Calu3 (cell line): ENCODE measurements around the gene RFTN1. TPM values are rescaled to one million over a fixed set of nuclear protein-coding genes. Genes with fewer than 3 reads are reported as not detected.

Source experiments
- BruUV-seq: library from RNA; stranded (reverse); fragments of 400-500 nt; replicated peaks from 2 replicates; lab custom pipeline; 2021; lab: Mats Ljungman, UMichigan
- CTCF ChIA-PET: fragments of 300-600 bp; sonication (Branson Sonifier 250); formaldehyde crosslinking; loops from one replicate; lab custom pipeline; 2022; ENCODE audit warnings: antibody characterized with exemption; lab: Charles Lee
- DNase-seq: peaks from one replicate; pipeline ENCODE4 v3.0.0; 2022
- H3K27ac Mint-ChIP-seq: one replicate; pipeline ENCODE4 v1.8.0; 2022; ENCODE audit warnings: mixed read lengths; ENCODE audit not compliant: unreplicated experiment
- H3K27me3 Mint-ChIP-seq: one replicate; pipeline ENCODE4 v1.8.0; 2022; ENCODE audit warnings: mixed read lengths; ENCODE audit not compliant: unreplicated experiment
- H3K36me3 Mint-ChIP-seq: one replicate; pipeline ENCODE4 v1.8.0; 2022; ENCODE audit warnings: mild to moderate bottlenecking, moderate library complexity, mixed read lengths; ENCODE audit not compliant: insufficient read depth, unreplicated experiment
- H3K4me1 Mint-ChIP-seq: one replicate; pipeline ENCODE4 v1.8.0; 2022; ENCODE audit warnings: mild to moderate bottlenecking, low read depth, mixed read lengths; ENCODE audit not compliant: unreplicated experiment
- H3K4me3 Mint-ChIP-seq: one replicate; pipeline ENCODE4 v1.8.0; 2022; ENCODE audit warnings: mild to moderate bottlenecking, low read depth, moderate library complexity, mixed read lengths; ENCODE audit not compliant: unreplicated experiment
- H3K9me3 Mint-ChIP-seq: one replicate; pipeline ENCODE4 v1.8.0; 2022; ENCODE audit warnings: low read depth, mixed read lengths; ENCODE audit not compliant: unreplicated experiment
- CTCF ChIP-seq: fragments of 200-600 bp; IDR thresholded peaks from one replicate; pipeline ENCODE4 v1.8.0; 2022; ENCODE audit warnings: antibody characterized with exemption; ENCODE audit not compliant: unreplicated experiment
- intact Hi-C: fragments of 100-400 bp; cut with micrococcal nuclease; formaldehyde crosslinking; loops from one replicate; pipeline ENCODE4 v1.10.0; 2022; ENCODE audit not compliant: unreplicated experiment
- total RNA-seq: library from RNA; stranded (reverse); gene quantifications from 2 replicates; pipeline ENCODE4 v1.2.3, GENCODE V29; 2022

RFTN1 gene
- total RNA-seq, 1 experiment from 2014 or later = 1.6 TPM

GRCh38 chr3:16515885-16516420, 2.5 kb upstream of the RFTN1 start:
- no TSS peak for BruUV-seq
- peaks cover 11% of the 10 kb centered on the region for H3K36me3 Mint-ChIP-seq
- no peaks in the 10 kb centered on the region for H3K4me1 Mint-ChIP-seq
- CTCF ChIA-PET = interaction anchor here (2.4 kb wide), 1 partner anchor 226 kb away, joined by 15 read pairs; no protein-coding TSS in a partner anchor
- DNase-seq = no peak
- TF ChIP-seq CTCF = no peak
- H3K27me3 Mint-ChIP-seq = peaks cover 99% of the 10 kb centered on the region
- intact Hi-C loops = no loop called here
- H3K9me3 Mint-ChIP-seq = no peaks in the 10 kb centered on the region
- no peak overlapping the region for H3K4me3 Mint-ChIP-seq
- no peak overlapping the region for H3K27ac Mint-ChIP-seq

DNA sequence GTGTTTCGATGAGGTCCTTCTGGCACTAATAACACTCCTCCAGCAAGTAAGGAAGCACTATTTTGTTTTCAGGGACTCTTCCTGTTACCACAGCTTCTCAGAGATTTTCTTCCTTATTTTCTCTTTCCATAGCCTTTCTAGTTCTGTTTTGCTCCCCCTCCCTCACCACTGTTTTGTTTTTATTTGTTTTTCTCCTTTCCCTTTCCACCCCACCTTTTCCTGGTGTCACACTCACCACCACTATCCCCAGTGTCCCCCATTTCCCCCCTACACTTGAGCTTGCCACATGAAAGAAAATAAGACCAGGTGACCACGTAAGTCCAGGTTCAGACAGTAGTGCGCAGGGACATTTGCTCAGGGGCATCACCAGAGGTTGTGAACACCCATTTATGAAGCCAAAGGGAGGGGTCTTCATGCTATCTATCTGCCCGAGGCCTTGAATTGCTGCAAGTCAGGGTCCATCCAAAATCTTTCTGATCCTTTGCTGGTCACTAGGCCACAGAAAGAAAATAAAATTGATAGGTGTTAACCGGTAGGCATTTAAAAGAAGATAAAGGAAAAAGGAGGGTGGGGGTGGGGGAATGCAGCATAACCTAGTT, 1.4 kb upstream of the RFTN1 start:
- no TSS peak for BruUV-seq
- intact Hi-C loops = no loop called here
- H3K27me3 Mint-ChIP-seq = peaks cover 98% of the 10 kb centered on the region

GRCh38 chr3:16514021-16514700, 662 bp upstream of the RFTN1 start:
- peak overlapping the region; percentile 93 for H3K4me3 Mint-ChIP-seq
- no peaks in the 10 kb centered on the region for H3K4me1 Mint-ChIP-seq
- H3K9me3 Mint-ChIP-seq = no peaks in the 10 kb centered on the region
- no peak overlapping the region for H3K27ac Mint-ChIP-seq
- no peak for DNase-seq
- H3K36me3 Mint-ChIP-seq = peaks cover 11% of the 10 kb centered on the region
- CTCF ChIA-PET = no interaction called here
- intact Hi-C loops = no loop called here
- TF ChIP-seq CTCF = no peak
- no TSS peak for BruUV-seq
- peaks cover 91% of the 10 kb centered on the region for H3K27me3 Mint-ChIP-seq

More for the DNA sequence above, 1.4 kb upstream of the RFTN1 start:
- Mint-ChIP-seq H3K36me3 (peaks cover 11% of the 10 kb centered on the region), H3K4me3 (no peak overlapping the region), H3K27ac (no peak overlapping the region), H3K9me3 (no peaks in the 10 kb centered on the region), H3K4me1 (no peaks in the 10 kb centered on the region)
- TF ChIP-seq CTCF = no peak
- DNase-seq = no peak
- CTCF ChIA-PET = no interaction called here

DNA sequence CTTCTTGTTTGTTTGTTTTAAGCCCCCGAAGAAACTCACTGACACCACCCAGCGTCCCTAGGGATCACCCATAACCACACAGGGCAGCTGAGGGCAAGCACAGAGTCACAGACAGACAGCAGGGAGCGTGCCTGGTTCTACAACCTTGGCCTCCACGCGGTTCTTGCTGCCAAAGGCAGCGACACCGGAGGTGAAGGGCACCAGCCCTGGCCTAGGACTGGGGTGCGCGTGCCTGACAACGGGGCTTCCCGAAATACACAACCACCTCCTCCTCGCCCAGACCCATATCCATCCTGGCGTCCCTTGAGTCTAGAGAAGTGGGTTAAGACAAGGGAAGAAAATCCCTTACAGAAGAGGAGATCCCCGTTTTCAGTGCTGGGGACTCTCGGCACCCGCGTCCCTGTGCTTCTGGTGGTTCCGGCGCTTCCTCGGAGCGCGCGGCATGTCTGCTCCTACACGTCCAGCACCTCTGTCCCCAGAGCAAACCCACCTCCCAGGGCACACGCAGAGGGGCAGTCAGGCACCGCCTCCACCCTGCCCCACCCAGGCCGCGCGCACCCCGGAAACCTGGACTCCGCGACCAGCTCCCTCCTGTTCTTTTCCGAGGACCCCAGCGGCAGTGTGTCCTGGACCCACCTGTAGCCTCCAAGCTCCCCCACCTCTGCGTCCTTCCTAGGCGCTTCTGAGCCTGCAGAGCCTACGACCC, 911 bp downstream of the RFTN1 start:
- TF ChIP-seq CTCF = no peak
- peak; percentile 2 for DNase-seq
- Mint-ChIP-seq H3K4me1 (no peaks in the 10 kb centered on the region), H3K27ac (no peak overlapping the region), H3K9me3 (no peaks in the 10 kb centered on the region), H3K4me3 (peak overlapping the region; percentile 93), H3K36me3 (peaks cover 11% of the 10 kb centered on the region), H3K27me3 (peaks cover 75% of the 10 kb centered on the region)
- no TSS peak for BruUV-seq
- CTCF ChIA-PET = no interaction called here
- intact Hi-C loops = no loop called here
